Measurements from ENCODE around the gene UCP2.

GRCh38 chr11:74004046-74004695, 21.5 kb upstream of the UCP2 start:
- TF ChIP-seq CTCF (IDR thresholded peaks at IDR 0.05 in 4 of 5, conservative IDR thresholded peaks at IDR 0.05 in 1 of 5): no peak
- no peak for TF ChIP-seq POLR2A (IDR thresholded peaks at IDR 0.05)
